GM23338 (cell line): ENCODE measurements around the gene PRELID3B. TPM values are rescaled to one million over a fixed set of nuclear protein-coding genes. Genes with fewer than 3 reads are reported as not detected.

Source experiments
- CREB1 ChIP-seq: fragments of 250-450 bp; sonication (Bioruptor Pico); IDR thresholded peaks from 2 replicates; pipeline ENCODE4 v1.5.0; 2020; ENCODE audit warnings: low read depth, mild to moderate bottlenecking, moderate library complexity
- EZH2 ChIP-seq: fragments of 200-600 bp; sonication (generic); IDR thresholded peaks from one replicate; pipeline ENCODE4 v1.8.0; 2017; ENCODE audit warnings: antibody characterized with exemption, mild to moderate bottlenecking, low read depth; ENCODE audit not compliant: unreplicated experiment
- EZH2phosphoT487 ChIP-seq: fragments of 200-600 bp; sonication (generic); IDR thresholded peaks from one replicate; pipeline ENCODE4 v1.8.1; 2018; ENCODE audit warnings: antibody characterized with exemption; ENCODE audit not compliant: unreplicated experiment
- JUNB ChIP-seq: IDR thresholded peaks from one replicate; pipeline ENCODE4 v1.6.1; 2016; ENCODE audit warnings: antibody characterized with exemption; ENCODE audit not compliant: unreplicated experiment
- POLR2AphosphoS5 ChIP-seq: IDR thresholded peaks from 2 replicates; pipeline ENCODE4 v1.6.1; 2016; ENCODE audit warnings: antibody characterized with exemption, low read depth
- STAT1 ChIP-seq: IDR thresholded peaks from one replicate; pipeline ENCODE4 v1.6.1; 2016; ENCODE audit warnings: antibody characterized with exemption; ENCODE audit not compliant: unreplicated experiment
- ZNF114 ChIP-seq: fragments of 250-450 bp; sonication (Bioruptor Pico); IDR thresholded peaks from 2 replicates; pipeline ENCODE4 v1.5.0; 2020; ENCODE audit warnings: mild to moderate bottlenecking, moderate library complexity
- ZNF331 ChIP-seq: fragments of 250-450 bp; sonication (Bioruptor Pico); IDR thresholded peaks from 2 replicates; pipeline ENCODE4 v1.5.0; 2020; ENCODE audit warnings: low read depth, mild to moderate bottlenecking, moderate library complexity
- polyA plus RNA-seq: library from polyadenylated mRNA; unstranded; fragments of >200 nt; fragmentation: Nextera tagmentation; extraction: Ambion mirVana; gene quantifications from 2 replicates; pipeline ENCODE4 v1.2.1, GENCODE V29; 2016
- total RNA-seq: library from RNA; depleted of rRNA; stranded (reverse); fragments of >200 nt; shearing (Covaris generic); gene quantifications from 2 replicates; pipeline ENCODE4 v1.2.3, GENCODE V29; 2014
- TF ChIP-seq, protein P1 (sequence below): fragments of 250-450 bp; sonication (Bioruptor Pico); IDR thresholded peaks from 2 replicates; pipeline ENCODE4 v1.5.0; 2020; ENCODE audit warnings: mild to moderate bottlenecking, moderate library complexity
- TF ChIP-seq, protein P2 (sequence below), 2 experiments: fragments of 200-600 bp in 1 of 2; sonication (generic) in 1 of 2; conservative IDR thresholded peaks; 2 replicates each; pipeline versions ENCODE4 v1.5.1 to v1.6.1; 2016 to 2017; ENCODE audit warnings: antibody characterized with exemption in 2 of 2, low read depth in 2 of 2, mild to moderate bottlenecking in 2 of 2, moderate library complexity in 1 of 2

The PRELID3B gene
- total and polyA plus RNA-seq, 2 experiments from 2014 or later: 42.7 to 43.6 TPM

DNA sequence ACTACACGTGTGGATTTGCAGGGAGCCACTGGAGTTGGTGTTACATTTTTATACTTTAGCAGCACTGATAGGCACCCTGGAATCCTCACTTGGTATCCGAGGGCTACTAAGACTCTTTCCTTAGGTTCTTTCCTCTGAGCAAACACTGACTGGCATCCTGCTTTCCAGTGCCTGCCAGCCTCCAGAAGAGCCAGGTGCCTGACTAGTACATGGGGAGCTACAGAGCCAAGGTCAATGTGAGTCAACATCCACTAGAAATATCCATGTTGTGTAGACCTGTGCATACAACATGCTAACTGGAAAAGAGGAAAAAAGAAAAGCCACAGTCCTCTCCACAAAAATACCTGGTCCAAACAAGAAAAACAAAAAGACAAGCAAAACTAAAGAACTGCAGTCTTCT is 17.5 kb downstream of the PRELID3B start (continued):
- TF ChIP-seq, protein P1, sequence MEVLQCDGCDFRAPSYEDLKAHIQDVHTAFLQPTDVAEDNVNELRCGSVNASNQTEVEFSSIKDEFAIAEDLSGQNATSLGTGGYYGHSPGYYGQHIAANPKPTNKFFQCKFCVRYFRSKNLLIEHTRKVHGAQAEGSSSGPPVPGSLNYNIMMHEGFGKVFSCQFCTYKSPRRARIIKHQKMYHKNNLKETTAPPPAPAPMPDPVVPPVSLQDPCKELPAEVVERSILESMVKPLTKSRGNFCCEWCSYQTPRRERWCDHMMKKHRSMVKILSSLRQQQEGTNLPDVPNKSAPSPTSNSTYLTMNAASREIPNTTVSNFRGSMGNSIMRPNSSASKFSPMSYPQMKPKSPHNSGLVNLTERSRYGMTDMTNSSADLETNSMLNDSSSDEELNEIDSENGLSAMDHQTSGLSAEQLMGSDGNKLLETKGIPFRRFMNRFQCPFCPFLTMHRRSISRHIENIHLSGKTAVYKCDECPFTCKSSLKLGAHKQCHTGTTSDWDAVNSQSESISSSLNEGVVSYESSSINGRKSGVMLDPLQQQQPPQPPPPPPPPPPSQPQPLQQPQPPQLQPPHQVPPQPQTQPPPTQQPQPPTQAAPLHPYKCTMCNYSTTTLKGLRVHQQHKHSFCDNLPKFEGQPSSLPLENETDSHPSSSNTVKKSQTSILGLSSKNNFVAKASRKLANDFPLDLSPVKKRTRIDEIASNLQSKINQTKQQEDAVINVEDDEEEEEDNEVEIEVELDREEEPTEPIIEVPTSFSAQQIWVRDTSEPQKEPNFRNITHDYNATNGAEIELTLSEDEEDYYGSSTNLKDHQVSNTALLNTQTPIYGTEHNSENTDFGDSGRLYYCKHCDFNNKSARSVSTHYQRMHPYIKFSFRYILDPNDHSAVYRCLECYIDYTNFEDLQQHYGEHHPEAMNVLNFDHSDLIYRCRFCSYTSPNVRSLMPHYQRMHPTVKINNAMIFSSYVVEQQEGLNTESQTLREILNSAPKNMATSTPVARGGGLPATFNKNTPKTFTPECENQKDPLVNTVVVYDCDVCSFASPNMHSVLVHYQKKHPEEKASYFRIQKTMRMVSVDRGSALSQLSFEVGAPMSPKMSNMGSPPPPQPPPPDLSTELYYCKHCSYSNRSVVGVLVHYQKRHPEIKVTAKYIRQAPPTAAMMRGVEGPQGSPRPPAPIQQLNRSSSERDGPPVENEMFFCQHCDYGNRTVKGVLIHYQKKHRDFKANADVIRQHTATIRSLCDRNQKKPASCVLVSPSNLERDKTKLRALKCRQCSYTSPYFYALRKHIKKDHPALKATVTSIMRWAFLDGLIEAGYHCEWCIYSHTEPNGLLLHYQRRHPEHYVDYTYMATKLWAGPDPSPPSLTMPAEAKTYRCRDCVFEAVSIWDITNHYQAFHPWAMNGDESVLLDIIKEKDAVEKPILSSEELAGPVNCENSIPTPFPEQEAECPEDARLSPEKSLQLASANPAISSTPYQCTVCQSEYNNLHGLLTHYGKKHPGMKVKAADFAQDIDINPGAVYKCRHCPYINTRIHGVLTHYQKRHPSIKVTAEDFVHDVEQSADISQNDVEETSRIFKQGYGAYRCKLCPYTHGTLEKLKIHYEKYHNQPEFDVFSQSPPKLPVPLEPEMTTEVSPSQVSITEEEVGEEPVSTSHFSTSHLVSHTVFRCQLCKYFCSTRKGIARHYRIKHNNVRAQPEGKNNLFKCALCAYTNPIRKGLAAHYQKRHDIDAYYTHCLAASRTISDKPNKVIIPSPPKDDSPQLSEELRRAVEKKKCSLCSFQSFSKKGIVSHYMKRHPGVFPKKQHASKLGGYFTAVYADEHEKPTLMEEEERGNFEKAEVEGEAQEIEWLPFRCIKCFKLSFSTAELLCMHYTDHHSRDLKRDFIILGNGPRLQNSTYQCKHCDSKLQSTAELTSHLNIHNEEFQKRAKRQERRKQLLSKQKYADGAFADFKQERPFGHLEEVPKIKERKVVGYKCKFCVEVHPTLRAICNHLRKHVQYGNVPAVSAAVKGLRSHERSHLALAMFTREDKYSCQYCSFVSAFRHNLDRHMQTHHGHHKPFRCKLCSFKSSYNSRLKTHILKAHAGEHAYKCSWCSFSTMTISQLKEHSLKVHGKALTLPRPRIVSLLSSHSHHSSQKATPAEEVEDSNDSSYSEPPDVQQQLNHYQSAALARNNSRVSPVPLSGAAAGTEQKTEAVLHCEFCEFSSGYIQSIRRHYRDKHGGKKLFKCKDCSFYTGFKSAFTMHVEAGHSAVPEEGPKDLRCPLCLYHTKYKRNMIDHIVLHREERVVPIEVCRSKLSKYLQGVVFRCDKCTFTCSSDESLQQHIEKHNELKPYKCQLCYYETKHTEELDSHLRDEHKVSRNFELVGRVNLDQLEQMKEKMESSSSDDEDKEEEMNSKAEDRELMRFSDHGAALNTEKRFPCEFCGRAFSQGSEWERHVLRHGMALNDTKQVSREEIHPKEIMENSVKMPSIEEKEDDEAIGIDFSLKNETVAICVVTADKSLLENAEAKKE (CRISPR knock-in tag): no peak
- TF ChIP-seq ZNF114 (CRISPR knock-in tag): no peak
- no peak for TF ChIP-seq JUNB
- no peak for TF ChIP-seq STAT1
- TF ChIP-seq, protein P2, sequence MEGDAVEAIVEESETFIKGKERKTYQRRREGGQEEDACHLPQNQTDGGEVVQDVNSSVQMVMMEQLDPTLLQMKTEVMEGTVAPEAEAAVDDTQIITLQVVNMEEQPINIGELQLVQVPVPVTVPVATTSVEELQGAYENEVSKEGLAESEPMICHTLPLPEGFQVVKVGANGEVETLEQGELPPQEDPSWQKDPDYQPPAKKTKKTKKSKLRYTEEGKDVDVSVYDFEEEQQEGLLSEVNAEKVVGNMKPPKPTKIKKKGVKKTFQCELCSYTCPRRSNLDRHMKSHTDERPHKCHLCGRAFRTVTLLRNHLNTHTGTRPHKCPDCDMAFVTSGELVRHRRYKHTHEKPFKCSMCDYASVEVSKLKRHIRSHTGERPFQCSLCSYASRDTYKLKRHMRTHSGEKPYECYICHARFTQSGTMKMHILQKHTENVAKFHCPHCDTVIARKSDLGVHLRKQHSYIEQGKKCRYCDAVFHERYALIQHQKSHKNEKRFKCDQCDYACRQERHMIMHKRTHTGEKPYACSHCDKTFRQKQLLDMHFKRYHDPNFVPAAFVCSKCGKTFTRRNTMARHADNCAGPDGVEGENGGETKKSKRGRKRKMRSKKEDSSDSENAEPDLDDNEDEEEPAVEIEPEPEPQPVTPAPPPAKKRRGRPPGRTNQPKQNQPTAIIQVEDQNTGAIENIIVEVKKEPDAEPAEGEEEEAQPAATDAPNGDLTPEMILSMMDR (conservative IDR thresholded peaks at IDR 0.05; ENCODE audit: low read depth in 2 of 2): no peak
- no peak for TF ChIP-seq EZH2
- TF ChIP-seq ZNF331 (CRISPR knock-in tag): no peak
- TF ChIP-seq CREB1 (CRISPR knock-in tag): no peak
- TF ChIP-seq POLR2AphosphoS5: no peak
- TF ChIP-seq EZH2phosphoT487: no peak
